ENCODE results near the gene APCDD1. TPM values are rescaled to one million over a fixed set of nuclear protein-coding genes. Genes with fewer than 3 reads are reported as not detected.

The APCDD1 gene
- total and polyA plus RNA-seq, 8 donors, result 5.6 to 31.1 (median 16.4) TPM

DNA sequence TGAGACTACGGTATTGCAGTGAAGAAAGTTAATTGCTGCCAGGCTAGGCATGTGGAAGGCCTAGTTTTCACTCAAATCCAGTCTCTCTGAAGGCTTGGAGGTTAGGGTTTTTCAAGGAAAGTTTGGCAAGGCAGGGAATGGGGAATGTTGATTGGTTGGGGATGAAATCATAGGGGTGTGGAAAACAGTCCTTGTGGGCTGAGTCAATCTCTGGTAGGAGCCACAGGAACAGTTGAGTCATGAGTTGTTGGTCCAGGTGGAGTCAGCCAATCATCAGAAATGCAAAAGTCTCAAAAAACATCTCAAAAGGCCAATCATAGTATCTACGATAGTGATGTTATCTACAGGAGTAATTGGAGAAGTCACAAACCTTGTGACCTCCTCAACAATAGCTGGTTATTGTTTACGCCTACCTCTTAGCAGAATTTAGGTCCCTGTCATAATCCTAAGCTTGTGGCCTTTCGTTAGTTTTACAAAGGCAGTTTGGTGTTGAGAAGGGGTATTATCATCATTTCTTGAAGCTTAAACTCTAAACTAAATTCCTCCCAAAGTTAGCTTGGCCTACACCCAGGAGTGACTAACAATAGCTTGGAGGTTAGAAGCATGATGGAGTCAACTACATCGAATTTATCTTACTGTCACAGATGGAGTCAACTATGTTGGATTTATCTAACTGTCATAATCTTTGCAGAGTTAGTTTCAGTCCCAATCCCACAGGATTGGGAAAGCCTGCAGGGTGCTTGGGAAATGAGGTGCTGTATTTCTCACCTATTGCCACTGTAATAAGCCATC, 33.7 kb upstream of the APCDD1 start:
- H3K27me3 ChIP-seq, result no peaks in the 10 kb centered on the region
- intact Hi-C loops (cut with DNase I), result no loop called here
- no peaks in the 10 kb centered on the region for H3K4me1 ChIP-seq
- WGBS, 2 donors, result 84 to 90% methylated on average over 5 of the region's 5 CpGs
- no peaks in the 10 kb centered on the region for H3K9me3 ChIP-seq
- no peak overlapping the region for H3K4me3 ChIP-seq
- ATAC-seq (no peak), FAIRE-seq (no peak), DNase-seq (no peak)
- H3K27ac ChIP-seq, result no peak overlapping the region
- no peak for TF ChIP-seq CTCF (IDR thresholded peaks at IDR 0.05)
- H3K36me3 ChIP-seq, result no peaks in the 10 kb centered on the region

- no peaks in the 10 kb centered on the region for H3K4me1 ChIP-seq
- DNase-seq (no peak), FAIRE-seq (no peak), ATAC-seq (no peak)
- no peaks in the 10 kb centered on the region for H3K9me3 ChIP-seq
- no peaks in the 10 kb centered on the region for H3K27me3 ChIP-seq
- H3K27ac ChIP-seq, result no peak overlapping the region
- intact Hi-C loops (cut with DNase I), result no loop called here
- 71 to 83% methylated on average over 5 of the region's 5 CpGs for WGBS, 2 donors
- H3K4me3 ChIP-seq, result no peak overlapping the region
- no peak for TF ChIP-seq CTCF (IDR thresholded peaks at IDR 0.05)
- no peaks in the 10 kb centered on the region for H3K36me3 ChIP-seq
These were observed 32.6 kb upstream of the APCDD1 start for GRCh38 chr18:10421859-10422258.

- no peaks in the 10 kb centered on the region for H3K27me3 ChIP-seq
- H3K4me1 ChIP-seq, result no peaks in the 10 kb centered on the region
- no peak for TF ChIP-seq CTCF (IDR thresholded peaks at IDR 0.05)
- ATAC-seq (no peak), DNase-seq (no peak), FAIRE-seq (no peak)
- H3K36me3 ChIP-seq, result no peaks in the 10 kb centered on the region
- no peak overlapping the region for H3K4me3 ChIP-seq
- intact Hi-C loops (cut with DNase I), result no loop called here
- no peak overlapping the region for H3K27ac ChIP-seq
- H3K9me3 ChIP-seq, result no peaks in the 10 kb centered on the region
- WGBS, 2 donors, result 73 to 75% methylated on average over 6 of the region's 6 CpGs
These were observed 31.7 kb upstream of the APCDD1 start for GRCh38 chr18:10422731-10423130.

GRCh38 chr18:10424585-10425307, 29.7 kb upstream of the APCDD1 start:
- no peak overlapping the region for H3K27ac ChIP-seq
- 75 to 87% methylated on average over 7 of the region's 7 CpGs for WGBS, 2 donors
- no peaks in the 10 kb centered on the region for H3K27me3 ChIP-seq
- TF ChIP-seq CTCF (IDR thresholded peaks at IDR 0.05), result no peak
- ATAC-seq (peak in 2 of 4 donors; percentile 25 to 53), FAIRE-seq (no peak), DNase-seq (no peak)
- H3K4me3 ChIP-seq, result no peak overlapping the region
- H3K36me3 ChIP-seq, result no peaks in the 10 kb centered on the region
- no peaks in the 10 kb centered on the region for H3K4me1 ChIP-seq
- no peaks in the 10 kb centered on the region for H3K9me3 ChIP-seq
- intact Hi-C loops (cut with DNase I), result no loop called here

DNA sequence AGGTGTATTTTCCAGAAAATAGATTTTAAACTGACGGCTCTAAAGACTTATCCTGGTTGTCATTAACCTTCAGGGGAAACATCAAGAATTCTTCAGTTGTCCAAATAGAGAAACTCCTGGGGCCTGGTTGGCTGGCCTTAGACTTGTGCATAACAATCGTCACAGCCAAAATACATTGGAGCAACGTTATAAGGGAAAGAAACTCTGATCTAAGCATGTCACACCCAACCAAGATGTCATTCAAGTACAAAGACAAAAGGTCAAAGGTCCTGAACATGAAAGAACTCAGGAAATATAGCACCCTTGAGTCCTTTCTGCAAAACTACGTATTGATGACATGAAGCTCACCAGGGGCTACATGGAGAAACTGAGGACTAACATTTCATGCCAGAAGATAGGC, 23.8 kb upstream of the APCDD1 start:
- Histone ChIP-seq H3K27ac (no peak overlapping the region), H3K27me3 (no peaks in the 10 kb centered on the region), H3K4me1 (no peaks in the 10 kb centered on the region), H3K4me3 (no peak overlapping the region), H3K36me3 (no peaks in the 10 kb centered on the region), H3K9me3 (no peaks in the 10 kb centered on the region)
- intact Hi-C loops (cut with DNase I), result loop anchor here in 1 of 3 donors (10.0 kb wide), 1 partner anchor 996 kb away; no protein-coding TSS in a partner anchor
- 49 to 92% methylated on average over 4 of the region's 4 CpGs for WGBS, 2 donors
- DNase-seq (no peak), ATAC-seq (no peak), FAIRE-seq (no peak)
- TF ChIP-seq CTCF (IDR thresholded peaks at IDR 0.05), result no peak
